Activated CD4-positive, alpha-beta T cell treated with anti-CD3 and anti-CD28 coated beads, Interleukin-2, amount 50 U/mL, for 24 hours (primary cell): ENCODE measurements around the gene PIGV.
A peak's percentile ranks its signal among the peaks of the same experiment; 100 is the strongest.

Experiments
- DNase-seq, 2 donors: peaks; one replicate each; pipeline ENCODE4 v3.0.0-alpha.2; 2020; ENCODE audit warnings: low read depth in 1 of 2, low spot score in 1 of 2

The PIGV gene

DNA sequence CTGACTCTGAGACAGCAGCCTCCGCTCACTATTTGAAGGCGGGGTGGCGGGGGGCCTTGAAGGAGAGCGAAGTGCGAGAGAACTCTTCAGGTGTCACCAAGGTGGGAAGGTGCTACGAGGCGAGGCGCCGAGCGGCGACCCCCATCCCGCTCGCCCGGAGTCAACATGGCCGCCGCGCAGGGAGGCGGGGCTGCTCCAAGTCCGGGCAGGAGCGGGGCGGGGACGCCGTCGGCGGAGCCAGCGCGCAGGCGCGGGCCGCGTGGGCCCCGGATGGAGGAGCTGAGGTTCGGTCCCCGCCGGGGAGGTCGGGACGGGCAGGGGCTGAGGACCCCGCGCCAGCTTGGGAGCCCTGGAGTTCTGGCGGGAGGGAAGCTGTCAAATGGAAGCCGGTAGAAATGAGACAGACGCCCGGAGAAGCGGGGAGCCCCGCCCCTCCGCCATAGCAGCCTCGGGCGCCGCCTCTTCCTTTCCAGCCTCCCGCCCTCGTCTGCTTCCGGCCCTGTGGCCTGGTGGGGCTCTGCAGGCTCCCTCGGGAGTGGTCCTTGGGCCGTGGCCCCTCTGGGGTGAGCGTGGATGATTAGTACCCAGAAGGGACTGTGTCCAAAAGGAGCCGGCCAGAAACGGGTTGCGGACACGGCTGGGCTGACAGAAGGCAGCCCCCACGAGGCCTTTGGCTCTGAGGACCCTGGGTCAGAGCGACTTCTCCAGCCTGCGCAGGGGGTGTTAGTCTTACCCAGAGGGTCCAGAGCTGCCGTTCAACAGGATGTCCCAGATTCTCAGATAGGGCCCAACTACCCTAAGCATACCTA is at the start of gene PIGV:
TSS of gene PIGV (plus strand) at position 245 of the 809 bp plus-strand sequence. CDS start 2,866 bp downstream, outside the sequence.
- peak; percentile 81 to 83 for DNase-seq

DNA sequence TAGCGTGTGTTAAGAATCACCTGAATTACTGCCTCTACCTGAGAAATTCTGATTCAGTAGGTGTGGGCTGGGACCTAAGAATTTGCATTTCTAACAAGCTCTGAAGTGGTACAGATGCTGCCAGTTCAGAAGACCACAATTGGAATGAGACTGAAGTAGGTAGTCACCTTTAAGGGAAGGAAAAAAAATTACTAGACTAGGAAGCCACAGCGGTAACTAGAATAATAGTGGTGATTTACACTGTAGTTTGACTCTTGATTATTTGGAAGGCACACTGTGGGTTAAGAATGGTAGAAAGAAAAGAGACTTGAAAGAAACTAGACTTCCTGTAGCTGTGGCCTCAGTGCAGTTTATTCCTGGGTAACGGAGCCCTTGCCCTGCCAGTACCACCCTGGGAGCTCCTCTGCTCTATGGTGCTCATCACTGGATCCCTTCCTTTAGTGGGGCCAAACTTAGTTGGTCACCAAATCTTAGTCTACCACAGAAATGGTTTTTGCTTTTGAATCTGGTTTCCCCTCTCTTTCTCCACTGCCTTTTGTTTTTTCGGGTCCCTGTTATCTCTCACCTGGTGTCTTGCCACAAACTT is 48.3 kb upstream of the PIGV start:
- DNase-seq, result peak in 1 of 2 donors; percentile 35

DNA sequence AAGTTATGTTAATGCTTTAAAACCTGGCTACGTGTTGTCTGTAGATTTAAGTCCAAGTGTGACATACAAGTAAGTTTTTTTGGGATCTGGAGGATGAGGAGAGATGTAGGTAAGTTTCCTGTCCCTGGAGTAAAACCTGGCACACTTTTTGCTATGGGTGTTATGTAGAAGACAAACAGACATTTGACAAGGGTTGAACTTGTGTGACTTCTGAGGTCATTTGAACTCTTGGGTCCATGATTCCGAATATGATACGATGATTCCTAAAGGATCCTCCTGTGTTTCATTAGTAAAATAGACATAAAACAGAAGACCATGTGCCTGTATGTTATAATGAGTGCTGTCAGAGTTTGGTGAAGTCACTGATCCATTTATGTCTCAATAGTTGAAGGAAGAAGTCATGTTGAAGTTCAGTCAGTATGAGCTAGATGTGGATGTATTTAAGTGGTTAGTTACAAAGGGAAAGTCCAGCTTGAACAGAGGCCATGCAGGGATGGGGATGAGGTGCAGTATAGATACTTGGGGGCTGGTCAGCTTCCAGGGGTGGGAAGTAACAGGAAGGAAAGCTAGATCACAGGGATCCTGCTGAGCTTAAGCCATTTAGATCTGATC is 47.6 kb upstream of the PIGV start:
- no peak for DNase-seq

DNA sequence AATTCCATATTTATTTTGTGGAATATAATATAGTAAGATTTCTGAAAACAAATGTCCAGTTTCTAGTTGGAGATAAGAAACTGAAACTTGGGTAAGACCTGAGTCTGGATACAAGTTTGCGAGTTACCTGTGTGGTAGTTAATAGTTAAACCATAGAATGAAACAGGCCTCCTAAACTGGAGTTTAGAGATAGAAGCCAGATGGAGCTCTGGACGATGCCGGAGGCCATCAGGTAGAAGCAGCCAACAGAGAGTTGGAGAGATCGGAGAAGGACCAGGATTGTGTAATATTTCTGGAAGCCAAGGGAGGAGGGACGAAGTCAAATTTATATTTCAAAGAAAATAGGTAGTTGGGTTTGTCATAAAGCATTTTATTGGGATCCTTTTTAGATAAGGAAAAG is 46.8 kb upstream of the PIGV start:
- DNase-seq, result no peak

DNA sequence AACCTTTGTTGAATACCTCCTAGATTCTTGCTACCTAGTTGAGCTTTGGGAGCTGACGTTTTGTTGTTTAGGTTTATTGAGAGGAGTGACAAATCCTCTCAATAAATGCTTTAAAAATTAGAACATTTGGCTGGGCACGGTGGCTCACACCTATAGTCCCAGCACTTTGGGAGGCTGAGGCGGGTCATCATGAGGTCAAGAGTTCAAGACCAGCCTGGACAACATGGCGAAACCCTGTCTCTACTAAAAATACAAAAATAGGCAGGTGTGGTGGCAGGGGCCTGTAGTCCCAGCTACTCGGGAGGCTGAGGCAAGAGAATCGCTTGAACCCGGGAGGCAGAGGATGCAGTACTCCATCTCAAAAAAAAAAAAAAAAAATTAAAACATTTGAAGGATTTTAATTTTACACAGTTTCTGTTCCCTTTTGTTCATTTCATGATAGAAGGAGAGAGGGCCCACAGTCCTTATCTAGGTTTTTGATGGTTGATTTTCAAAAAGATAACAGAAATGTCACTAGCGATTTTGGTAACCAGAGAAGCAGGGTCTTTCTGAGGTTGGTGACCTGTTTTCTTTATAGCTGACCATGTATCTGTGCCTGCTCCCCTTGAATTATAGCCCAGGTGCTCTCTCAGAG is 44.2 kb upstream of the PIGV start:
- DNase-seq, result no peak

DNA sequence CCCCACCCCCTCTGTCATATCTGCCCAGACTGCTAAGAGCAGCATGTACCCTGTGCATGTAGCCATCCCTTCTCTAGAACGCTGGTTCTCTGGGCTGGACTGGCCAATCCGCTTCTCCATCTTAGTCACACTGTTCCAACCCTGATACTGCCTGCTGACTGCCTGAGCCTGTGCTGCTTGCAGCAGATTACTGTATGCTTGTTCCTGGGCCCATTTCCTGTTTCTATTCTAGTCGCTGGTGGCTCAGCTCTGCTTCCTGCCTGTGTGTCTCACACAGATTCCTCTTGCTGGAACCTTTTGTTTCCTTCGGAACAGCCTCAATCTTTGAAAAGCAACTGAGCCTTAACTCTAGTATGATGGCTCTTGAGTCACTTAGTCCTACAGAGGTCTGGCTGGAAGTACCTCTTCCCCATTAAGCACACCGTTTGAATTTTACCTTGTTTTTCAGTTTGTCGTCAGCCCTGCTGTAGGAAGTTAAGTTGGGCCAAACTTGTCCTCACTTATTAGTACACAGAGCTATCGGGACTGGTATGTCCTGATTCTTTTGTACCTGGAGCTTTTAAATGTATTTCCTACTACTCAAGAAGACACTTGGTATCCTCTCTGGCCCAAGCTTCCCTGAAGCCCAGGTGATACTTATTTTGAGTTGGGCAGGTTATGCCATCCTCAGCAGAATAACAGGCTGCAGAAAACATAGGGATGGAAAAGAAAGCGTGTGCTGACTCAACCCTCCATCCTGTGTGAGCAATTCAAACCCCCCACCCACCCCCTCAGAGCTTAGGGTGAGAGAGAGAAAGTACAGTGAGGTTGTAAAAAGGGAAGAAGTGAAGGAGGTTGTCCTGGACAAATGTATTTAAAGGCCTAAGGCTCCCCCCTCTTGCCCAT is 43.4 kb upstream of the PIGV start:
- DNase-seq, result peak; percentile 37 to 82

DNA sequence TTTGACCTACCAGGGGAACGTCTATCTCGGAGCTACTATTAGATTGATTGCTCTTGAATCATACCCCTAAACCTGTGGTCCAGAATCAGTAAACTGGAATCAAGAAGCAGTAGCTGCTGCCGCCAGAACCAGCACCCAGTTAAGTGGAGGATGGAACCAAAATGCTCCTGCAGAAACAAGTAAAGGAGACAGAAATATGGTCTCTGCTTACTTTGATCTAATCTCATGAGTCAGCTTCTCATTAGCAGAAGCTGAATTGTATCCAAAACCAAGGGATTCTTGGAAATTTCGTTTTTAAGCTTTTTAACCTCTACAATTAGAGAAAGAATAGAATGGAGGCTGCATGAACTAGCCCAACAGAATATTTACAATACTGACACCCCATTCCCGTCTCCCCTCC is 42.6 kb upstream of the PIGV start:
- no peak for DNase-seq

DNA sequence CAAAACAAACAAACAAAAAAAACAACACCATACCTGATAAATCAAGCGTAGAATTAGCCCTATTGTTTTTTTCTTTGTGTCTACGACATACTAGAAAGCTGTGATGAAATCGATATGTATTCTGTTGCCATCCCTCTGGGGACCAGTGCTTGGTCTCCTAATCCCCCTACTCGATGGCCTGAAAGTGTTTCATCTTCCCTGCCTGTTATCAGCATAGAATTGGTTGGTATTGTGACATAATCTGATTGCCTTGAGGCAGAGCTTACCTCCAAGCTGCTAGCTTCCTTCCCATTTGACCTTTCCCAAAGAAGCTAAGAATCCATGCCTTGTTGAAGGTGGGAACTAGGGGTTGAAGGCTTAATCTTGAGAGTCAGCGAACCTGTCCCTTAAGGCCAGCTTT is 40.7 kb upstream of the PIGV start:
- DNase-seq, result no peak

DNA sequence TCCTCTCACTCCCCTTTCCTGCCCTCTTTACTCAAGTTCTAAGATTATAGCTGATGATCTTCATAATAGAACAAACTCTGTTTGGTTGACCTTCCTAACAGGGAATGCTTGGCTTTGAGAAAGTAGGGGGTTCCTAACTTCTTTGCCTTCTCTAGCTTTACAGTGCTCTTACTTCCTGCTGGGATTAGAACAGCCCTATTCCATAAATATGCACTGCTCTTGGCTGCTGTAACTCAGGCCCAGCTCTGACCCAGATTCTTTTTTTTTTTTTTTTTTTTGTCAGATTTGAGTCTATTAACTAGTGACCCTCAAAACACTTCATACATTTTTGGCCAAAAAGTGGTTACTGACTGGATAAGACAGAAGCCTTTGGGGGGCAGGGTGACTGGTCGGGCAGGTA is 39.4 kb upstream of the PIGV start:
- DNase-seq, result no peak

DNA sequence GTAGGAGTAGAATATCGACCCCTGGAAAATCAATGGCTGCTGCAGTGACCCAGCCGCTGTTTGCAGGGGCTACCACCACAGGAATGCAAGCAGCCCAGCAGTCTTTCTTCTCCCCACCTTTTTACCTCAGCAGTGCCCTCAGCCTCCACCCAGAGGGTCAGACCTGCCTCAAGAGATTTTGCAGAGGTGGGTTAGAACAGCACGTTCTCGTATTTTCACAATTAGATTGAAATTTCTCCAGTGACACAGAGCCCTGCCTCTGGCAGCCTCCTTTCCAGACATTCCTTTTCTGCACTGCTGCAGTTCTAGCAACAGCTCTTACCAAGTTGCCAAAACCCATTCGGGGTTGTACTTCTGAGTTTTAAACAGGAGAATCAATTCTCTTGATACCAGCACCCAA is 38.3 kb upstream of the PIGV start:
- DNase-seq, result no peak

DNA sequence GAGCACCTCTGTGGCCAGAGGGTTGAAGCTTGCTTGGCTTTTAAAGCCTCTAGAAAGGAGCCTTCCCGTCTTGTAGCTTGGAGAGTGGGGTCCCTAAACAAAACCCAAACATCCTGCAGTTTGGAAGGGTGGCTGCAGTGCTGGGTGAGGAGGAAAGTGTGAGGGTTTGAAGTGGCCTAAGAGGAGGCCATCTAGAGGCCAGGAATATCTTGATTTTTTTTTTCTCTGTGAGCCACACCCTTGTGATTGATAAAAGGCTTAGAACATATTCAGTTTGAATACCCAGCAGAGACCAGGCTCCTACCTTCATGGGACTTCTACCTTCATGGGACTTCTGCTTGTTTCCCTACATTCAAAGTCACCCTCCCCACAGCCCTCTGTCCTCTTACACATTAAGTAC is 37.3 kb upstream of the PIGV start:
- DNase-seq, result no peak

DNA sequence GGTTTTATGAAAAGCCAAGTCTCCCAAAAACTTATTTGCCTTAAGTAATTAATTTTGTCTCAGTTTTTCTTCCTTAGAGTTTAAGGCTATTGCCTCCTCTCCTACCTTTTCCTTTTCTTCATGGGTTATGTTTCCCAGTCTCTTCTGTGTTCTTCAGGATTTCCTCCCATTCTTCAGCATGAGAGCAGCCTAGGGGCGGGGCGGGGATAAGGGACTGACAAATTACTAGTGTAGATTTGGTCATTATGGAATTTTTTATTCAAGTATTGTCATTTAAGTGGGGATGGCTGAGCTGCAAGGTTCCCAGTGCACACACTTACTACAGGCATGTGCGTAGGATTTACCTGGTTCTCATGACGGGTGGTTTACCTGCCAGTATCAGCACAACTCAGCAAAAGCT is 35.2 kb upstream of the PIGV start:
- DNase-seq, result no peak

DNA sequence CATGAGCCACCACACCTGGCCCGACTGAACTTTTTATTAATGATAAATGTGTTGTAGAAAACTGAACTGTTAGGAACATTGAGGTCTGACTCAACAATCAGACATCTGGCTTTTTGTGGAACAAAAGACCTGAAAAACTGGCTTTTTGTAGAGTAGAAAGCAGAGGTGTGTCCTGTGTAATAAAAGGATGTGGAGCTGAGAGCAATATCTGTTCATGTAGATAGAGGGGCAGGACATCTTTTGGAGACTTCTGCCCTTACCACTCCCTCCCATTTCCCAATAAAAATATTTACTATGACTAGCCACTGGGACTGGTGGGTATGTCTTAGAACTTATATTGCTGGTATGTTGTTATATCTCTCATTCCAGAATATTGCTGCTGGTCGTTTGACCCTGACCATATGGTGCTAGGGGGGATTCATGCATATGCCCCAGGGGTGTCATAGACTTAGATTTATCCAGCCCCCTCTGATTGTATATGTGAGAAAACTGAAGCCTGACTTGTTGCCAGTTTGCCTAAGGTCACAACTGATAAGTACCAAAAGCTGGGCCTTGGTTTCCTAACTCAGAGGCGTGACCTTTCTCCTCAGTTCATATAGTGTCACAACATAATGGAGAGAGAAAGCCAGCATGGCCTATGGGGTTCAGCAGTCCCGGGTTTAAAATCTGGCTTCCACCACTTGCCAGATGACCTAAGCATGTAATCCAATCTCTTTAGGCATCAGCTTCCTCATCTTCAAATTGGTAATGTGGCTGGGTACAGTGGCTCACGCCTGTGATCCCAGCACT is 33.5 kb upstream of the PIGV start:
- DNase-seq, result no peak

DNA sequence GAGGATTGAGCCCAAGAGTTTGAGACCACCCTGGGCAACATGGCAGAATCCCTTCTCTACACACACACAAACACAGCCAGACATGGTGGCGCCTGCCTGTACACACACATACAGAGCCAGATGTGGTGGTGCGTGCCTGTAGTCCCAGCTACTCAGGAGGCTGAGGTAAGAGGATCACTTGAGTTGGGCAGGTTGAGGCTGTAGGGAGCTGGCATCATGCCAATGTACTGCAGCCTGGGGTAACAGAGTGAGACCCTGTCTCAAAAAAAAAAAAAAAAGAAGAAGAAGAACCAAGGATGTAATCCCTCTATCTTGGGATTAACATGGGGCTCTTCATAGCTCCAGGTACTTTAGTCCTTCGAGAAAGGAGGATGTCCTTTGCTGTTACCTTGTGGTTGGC is 29.4 kb upstream of the PIGV start:
- no peak for DNase-seq

DNA sequence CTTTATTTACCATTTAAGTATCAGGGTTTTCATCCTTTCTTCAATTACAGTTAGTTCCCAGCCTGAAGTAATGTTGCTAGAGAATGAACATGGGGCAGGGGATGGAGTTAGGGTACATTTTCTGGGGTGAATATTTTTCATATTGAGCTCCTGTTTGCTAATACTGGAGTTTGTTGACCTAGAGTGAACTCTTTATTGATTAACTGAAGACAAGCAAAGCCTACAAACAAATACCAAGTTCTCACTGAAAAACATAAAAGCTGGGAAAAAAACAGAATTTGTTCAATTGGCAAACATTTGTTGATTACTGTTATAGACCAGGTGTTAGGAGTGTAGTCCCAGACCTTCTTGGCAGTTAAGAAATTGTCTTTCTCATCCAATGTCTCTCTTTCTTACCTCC is 28.2 kb upstream of the PIGV start:
- DNase-seq, result no peak

DNA sequence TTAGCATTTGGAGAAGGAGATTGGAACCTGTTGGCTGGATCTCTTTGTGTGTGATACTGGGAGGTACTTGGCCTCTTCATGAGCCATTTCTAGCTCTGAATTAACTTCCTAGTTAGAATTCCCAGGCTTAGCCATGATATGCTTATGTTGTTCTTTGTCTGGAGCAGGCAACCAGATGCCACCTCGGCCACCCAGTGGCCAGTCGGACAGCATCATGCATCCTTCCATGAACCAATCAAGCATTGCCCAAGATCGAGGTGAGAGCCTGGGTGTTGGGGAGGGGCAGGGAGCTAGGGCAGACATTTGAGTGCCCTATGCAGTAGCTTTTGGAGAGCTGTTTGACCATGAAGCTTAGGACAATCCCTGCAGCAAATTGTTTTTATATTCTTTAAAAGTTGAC is 26.5 kb upstream of the PIGV start:
- DNase-seq, result no peak

DNA sequence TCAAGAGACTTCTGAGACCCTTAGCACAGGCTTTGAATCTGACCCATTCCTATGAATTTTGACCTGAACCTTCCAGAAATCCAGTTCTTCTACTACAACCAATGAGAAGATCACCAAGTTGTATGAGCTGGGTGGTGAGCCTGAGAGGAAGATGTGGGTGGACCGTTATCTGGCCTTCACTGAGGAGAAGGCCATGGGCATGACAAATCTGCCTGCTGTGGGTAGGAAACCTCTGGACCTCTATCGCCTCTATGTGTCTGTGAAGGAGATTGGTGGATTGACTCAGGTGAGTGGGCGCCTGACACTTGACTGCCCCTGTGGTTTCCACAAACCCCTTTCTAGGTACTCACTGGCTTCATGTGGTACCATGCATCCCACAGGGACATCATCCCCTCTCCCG is 20.0 kb upstream of the PIGV start:
- DNase-seq, result no peak

DNA sequence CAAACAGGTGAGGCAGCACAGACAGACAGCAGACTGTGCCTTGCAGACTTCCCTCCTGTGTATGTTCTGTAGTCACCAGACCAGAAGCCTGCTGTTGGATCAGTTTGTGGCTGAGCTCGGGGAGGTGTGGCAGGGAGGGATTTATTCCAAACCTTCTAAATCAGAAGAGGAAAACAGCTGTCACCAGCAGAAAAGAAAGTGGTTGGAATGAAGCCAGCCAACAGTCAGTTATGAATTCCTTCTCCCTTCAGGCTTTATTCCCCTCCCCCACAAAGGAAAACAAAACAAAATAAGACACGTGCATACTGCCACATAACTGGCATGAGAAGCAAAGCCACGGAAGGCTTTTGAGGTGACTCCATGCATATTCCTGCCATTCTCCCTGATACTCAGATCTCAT is 19.0 kb upstream of the PIGV start:
- DNase-seq, result no peak

DNA sequence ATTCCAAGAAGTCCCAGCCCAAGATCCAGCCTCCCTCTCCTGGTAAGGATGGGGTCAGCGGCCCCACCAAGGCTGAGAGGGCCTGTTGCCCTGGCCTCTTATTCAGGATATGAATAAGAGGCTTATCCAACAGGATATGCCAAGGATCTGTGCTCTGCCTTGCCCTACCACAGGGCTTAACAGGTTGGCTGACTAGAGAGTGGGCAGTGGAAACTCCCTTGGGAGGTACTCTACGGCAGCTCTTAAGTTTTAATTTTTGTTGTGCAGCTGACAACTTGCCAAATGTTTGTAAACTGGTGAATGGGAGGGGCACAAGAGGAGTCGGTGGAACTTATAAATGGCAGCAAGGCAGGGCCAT is 16.5 kb upstream of the PIGV start:
- no peak for DNase-seq

DNA sequence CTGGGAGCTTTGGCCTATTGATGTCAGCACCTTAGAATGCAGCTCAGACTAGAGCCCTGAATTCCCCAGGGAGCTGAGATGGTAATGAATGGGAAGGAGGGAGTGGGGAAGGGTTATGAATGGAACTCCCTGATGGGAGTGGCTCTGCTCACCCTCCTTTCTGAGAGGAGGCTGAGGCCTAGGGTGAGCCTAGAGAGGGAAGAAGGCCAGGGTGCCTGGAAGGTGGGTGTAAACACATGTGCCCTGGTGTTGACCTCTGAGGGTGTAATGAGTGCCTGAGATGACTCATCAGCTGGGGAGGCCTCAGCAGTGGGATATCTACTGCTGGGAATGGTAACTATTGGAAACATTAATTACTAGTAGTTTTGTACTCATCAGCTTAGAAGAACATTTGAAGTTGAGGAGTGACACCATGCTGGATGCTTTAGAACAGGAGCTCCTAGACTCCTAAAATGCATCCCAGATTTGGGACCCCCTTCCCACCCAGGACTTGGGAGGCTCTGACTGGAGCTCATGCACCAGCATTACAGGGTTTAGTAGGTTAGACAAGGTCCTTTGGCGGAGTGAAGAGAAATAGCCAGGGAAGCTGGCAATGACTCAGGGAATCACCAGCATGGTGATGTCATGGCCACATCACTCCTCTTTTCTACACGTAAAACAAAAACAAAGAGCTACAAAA is 16.0 kb upstream of the PIGV start:
- DNase-seq, result no peak
